ENCODE results near the gene IDE.
A peak's percentile ranks its signal among the peaks of the same experiment; 100 is the strongest.
"Not testable (repeated sequence)": the region's sequence is repeated elsewhere in the genome, so short reads cannot be mapped to it uniquely, and the experiment has no call there.

Gene IDE

GRCh38 chr10:92573798-92574547, at the start of gene IDE:
IDE (minus strand) TSS chr10:92574093; CDS start chr10:92574019, 74 bp downstream.
- peak; percentile 90 for DNase-seq

- DNase-seq, result no peak
These were observed 45.5 kb upstream of the IDE start for GRCh38 chr10:92619368-92619767.

- DNase-seq, result no peak
These were observed 41.6 kb upstream of the IDE start for GRCh38 chr10:92615515-92615914.

- no peak for DNase-seq
These were observed 30.9 kb upstream of the IDE start for GRCh38 chr10:92604841-92605240.

GRCh38 chr10:92598321-92598720, 24.4 kb upstream of the IDE start:
- no peak for DNase-seq

- no peak for DNase-seq
These were observed 21.6 kb upstream of the IDE start for GRCh38 chr10:92595505-92595904.

GRCh38 chr10:92593619-92594588, 20.0 kb upstream of the IDE start:
- no peak for DNase-seq

- peak; percentile 97 for DNase-seq
These were observed 19.1 kb upstream of the IDE start, which contains the start of gene KIF11 for GRCh38 chr10:92592761-92593618. KIF11 (plus strand) TSS chr10:92593130; CDS start chr10:92593376, 246 bp downstream.

- peak; percentile 93 for DNase-seq
These were observed 17.7 kb upstream of the IDE start for GRCh38 chr10:92591550-92592022.

GRCh38 chr10:92590623-92591549, 17.0 kb upstream of the IDE start:
- peak; percentile 53 for DNase-seq

GRCh38 chr10:92582347-92582746, 8.5 kb upstream of the IDE start:
- not testable (repeated sequence) for DNase-seq

- DNase-seq, result no peak
These were observed 2.1 kb upstream of the IDE start for GRCh38 chr10:92575961-92576360.

GRCh38 chr10:92574548-92575261, 812 bp upstream of the IDE start:
- no peak for DNase-seq

GRCh38 chr10:92573091-92573797, 649 bp downstream of the IDE start:
- DNase-seq, result peak; percentile 42

GRCh38 chr10:92572362-92573090, 1.4 kb downstream of the IDE start:
- DNase-seq, result no peak

- no peak for DNase-seq
These were observed 2.2 kb downstream of the IDE start for GRCh38 chr10:92571649-92572048.

- not testable (repeated sequence) for DNase-seq
These were observed 4.2 kb downstream of the IDE start for GRCh38 chr10:92569663-92570062.

GRCh38 chr10:92569071-92569470, 4.8 kb downstream of the IDE start:
- no peak for DNase-seq

GRCh38 chr10:92567952-92568600, 5.8 kb downstream of the IDE start:
- no peak for DNase-seq

Data from left hindlimb (tissue), 1 donor.